ENCODE data around the gene OLAH.

The OLAH gene

DNA sequence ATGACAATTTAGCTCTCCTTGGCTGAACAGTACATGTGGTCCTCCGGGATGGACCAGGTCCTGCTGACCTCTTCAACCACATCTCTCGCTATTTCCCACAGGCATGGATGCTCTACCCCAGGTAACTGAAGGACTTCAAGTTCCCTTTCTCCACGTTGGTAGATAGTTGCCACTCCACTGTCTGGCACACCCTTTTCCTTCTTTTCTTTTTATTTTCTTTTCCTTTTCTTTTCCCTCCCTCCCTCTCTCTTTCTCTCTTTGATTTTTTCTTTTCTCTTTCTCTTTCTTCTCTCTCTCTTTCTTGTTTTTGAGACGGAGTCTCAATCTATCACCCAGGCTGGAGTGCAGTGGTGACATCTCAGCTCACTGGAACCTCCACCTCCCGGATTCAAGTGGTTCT lies 47.7 kb downstream of the OLAH start:
- no peak overlapping the region for H3K4me3 ChIP-seq (ENCODE audit: control insufficient read depth, low read depth, low read length)
- TF ChIP-seq, protein P1, sequence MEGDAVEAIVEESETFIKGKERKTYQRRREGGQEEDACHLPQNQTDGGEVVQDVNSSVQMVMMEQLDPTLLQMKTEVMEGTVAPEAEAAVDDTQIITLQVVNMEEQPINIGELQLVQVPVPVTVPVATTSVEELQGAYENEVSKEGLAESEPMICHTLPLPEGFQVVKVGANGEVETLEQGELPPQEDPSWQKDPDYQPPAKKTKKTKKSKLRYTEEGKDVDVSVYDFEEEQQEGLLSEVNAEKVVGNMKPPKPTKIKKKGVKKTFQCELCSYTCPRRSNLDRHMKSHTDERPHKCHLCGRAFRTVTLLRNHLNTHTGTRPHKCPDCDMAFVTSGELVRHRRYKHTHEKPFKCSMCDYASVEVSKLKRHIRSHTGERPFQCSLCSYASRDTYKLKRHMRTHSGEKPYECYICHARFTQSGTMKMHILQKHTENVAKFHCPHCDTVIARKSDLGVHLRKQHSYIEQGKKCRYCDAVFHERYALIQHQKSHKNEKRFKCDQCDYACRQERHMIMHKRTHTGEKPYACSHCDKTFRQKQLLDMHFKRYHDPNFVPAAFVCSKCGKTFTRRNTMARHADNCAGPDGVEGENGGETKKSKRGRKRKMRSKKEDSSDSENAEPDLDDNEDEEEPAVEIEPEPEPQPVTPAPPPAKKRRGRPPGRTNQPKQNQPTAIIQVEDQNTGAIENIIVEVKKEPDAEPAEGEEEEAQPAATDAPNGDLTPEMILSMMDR (conservative IDR thresholded peaks at IDR 0.05; ENCODE audit: control insufficient read depth, insufficient read depth, low read depth, low read length), result no peak
- DNase-seq (ENCODE audit: low read depth), result no peak

DNA sequence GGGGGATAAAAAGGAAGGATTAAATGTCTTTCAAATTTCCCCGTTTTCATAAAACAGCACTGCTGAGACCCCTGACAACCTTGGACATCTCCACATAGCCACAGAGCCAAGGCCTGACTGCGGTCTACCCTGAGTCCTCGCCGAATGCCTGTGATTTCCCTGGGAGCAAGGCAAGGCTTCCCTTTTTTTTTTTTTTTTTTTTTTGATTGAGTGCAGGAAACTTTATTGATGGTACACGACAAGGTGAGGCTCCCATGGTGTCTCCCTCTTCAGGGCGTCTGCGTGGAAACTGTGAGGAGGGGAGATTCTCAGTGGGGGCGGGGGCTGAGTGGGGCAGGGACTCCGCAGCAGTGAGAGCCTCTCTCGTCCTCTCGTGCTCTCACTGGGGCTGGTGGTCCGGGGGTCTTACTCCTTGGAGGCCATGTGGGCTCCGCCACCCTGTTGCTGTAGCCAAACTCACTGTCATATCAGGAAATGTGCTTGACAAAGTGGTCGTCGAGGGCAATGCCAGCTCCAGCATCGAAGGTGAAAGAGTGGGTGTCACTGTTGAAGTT lies 49.2 kb downstream of the OLAH start:
- DNase-seq (ENCODE audit: low read depth), result no peak
- TF ChIP-seq, protein P1 (conservative IDR thresholded peaks at IDR 0.05; ENCODE audit: control insufficient read depth, insufficient read depth, low read depth, low read length), result no peak
- no peak overlapping the region for H3K4me3 ChIP-seq (ENCODE audit: control insufficient read depth, low read depth, low read length)

- TF ChIP-seq, protein P1 (conservative IDR thresholded peaks at IDR 0.05; ENCODE audit: control insufficient read depth, insufficient read depth, low read depth, low read length), result no peak
- DNase-seq (ENCODE audit: low read depth), result no peak
- H3K4me3 ChIP-seq (ENCODE audit: control insufficient read depth, low read depth, low read length), result peak overlapping the region; percentile 88
Observed at GRCh38 chr10:15096661-15097010, 52.9 kb downstream of the OLAH start.

GRCh38 chr10:15097011-15097812 lies 53.5 kb downstream of the OLAH start, which contains the start of gene RPP38:
Gene RPP38 (plus strand): TSS chr10:15097355. CDS start chr10:15103315, 5,960 bp downstream.
- H3K4me3 ChIP-seq (ENCODE audit: control insufficient read depth, low read depth, low read length), result peak within 1 kb of the TSS; percentile 88
- DNase-seq (ENCODE audit: low read depth), result peak; percentile 94
- TF ChIP-seq, protein P1 (conservative IDR thresholded peaks at IDR 0.05; ENCODE audit: control insufficient read depth, insufficient read depth, low read depth, low read length), result no peak

GRCh38 chr10:15099886-15100285 lies 56.1 kb downstream of the OLAH start:
- H3K4me3 ChIP-seq (ENCODE audit: control insufficient read depth, low read depth, low read length), result no peak overlapping the region
- TF ChIP-seq, protein P1 (conservative IDR thresholded peaks at IDR 0.05; ENCODE audit: control insufficient read depth, insufficient read depth, low read depth, low read length), result no peak
- DNase-seq (ENCODE audit: low read depth), result no peak

DNA sequence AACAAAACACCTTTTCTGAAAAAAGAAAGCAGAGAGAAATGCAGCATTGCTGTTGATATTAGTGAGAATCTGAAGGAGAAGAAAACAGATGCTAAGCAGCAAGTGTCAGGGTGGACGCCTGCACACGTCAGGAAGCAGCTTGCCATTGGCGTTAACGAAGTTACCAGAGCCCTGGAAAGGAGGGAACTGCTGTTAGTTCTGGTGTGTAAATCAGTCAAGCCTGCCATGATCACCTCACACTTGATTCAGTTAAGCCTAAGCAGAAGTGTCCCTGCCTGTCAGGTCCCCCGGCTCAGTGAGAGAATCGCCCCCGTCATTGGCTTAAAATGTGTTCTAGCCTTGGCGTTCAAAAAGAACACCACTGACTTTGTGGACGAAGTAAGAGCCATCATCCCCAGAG lies 59.8 kb downstream of the OLAH start:
- H3K4me3 ChIP-seq (ENCODE audit: control insufficient read depth, low read depth, low read length), result no peak overlapping the region
- TF ChIP-seq, protein P1 (conservative IDR thresholded peaks at IDR 0.05; ENCODE audit: control insufficient read depth, insufficient read depth, low read depth, low read length), result no peak
- DNase-seq (ENCODE audit: low read depth), result no peak
